HepG2 (cell line): ENCODE data around the gene TTC31. TPM values are rescaled to one million over a fixed set of nuclear protein-coding genes. Genes with fewer than 3 reads are reported as not detected.

Experiments
- GFI1 ChIP-seq: sonication (generic); formaldehyde crosslinking; IDR thresholded peaks from 2 replicates; pipeline ENCODE4 v1.5.0; 2020; ENCODE audit warnings: missing genetic modification reagents, mild to moderate bottlenecking, borderline replicate concordance
- HOXD1 ChIP-seq: sonication (generic); formaldehyde crosslinking; IDR thresholded peaks from 2 replicates; pipeline ENCODE4 v1.5.0; 2020; ENCODE audit warnings: missing genetic modification reagents
- KLF15 ChIP-seq: sonication (generic); formaldehyde crosslinking; IDR thresholded peaks from 2 replicates; pipeline ENCODE4 v1.8.1; 2023; ENCODE audit warnings: borderline replicate concordance, mild to moderate bottlenecking, inconsistent platforms, missing genetic modification reagents, mixed read lengths
- MBNL3 ChIP-seq: fragments of 250-450 bp; sonication (Bioruptor Pico); conservative IDR thresholded peaks from 2 replicates; pipeline ENCODE4 v1.8.0; 2022; ENCODE audit warnings: mild to moderate bottlenecking, inconsistent platforms
- MEF2D ChIP-seq: sonication (generic); formaldehyde crosslinking; IDR thresholded peaks from 2 replicates; pipeline ENCODE4 v1.5.1; 2020; ENCODE audit warnings: mild to moderate bottlenecking, missing genetic modification reagents
- REXO4 ChIP-seq: sonication (generic); formaldehyde crosslinking; IDR thresholded peaks from 2 replicates; pipeline ENCODE4 v1.8.0; 2022; ENCODE audit warnings: missing genetic modification reagents, mild to moderate bottlenecking, borderline replicate concordance
- ZNF546 ChIP-seq: sonication (generic); formaldehyde crosslinking; conservative IDR thresholded peaks from 2 replicates; pipeline ENCODE4 v1.8.1; 2023; ENCODE audit warnings: mild to moderate bottlenecking, missing genetic modification reagents
- polyA plus RNA-seq, 8 experiments: library from polyadenylated mRNA; depleted of rRNA in 3 of 8; stranded (reverse) in 7 of 8; unstranded in 1 of 8; fragments of >200 nt; fragmentation: Illumina TruSeq in 4 of 8; extraction: Trizol in 4 of 8; gene quantifications; 2 replicates each; pipeline versions ENCODE4 v1.2.1 to v1.2.3, GENCODE V29; 2011 to 2016; ENCODE audit warnings: low read depth in 4 of 8, missing spikeins in 1 of 8, mixed read lengths in 1 of 8; ENCODE audit not compliant: insufficient read depth in 1 of 8
- total RNA-seq, 5 experiments: library from RNA; depleted of rRNA; stranded (reverse); fragments of >200 nt; fragmentation: Illumina TruSeq; extraction: Trizol; gene quantifications; 2 replicates each; pipeline ENCODE4 v1.2.3, GENCODE V29; 2016; ENCODE audit warnings: low read depth in 1 of 5
- TF ChIP-seq, protein P1 (sequence below): sonication (generic); formaldehyde crosslinking; IDR thresholded peaks from 2 replicates; pipeline ENCODE4 v1.8.0; 2023; ENCODE audit warnings: mild to moderate bottlenecking, missing genetic modification reagents
- TF ChIP-seq, protein P2 (sequence below): sonication (generic); formaldehyde crosslinking; IDR thresholded peaks from 2 replicates; pipeline ENCODE4 v1.5.0; 2020; ENCODE audit warnings: mild to moderate bottlenecking, missing genetic modification reagents, borderline replicate concordance
- TF ChIP-seq, protein P3 (sequence below): sonication (generic); formaldehyde crosslinking; IDR thresholded peaks from 2 replicates; pipeline ENCODE4 v1.4.0; 2020; ENCODE audit warnings: mild to moderate bottlenecking, missing genetic modification reagents
- TF ChIP-seq, protein P4 (sequence below): sonication (generic); formaldehyde crosslinking; IDR thresholded peaks from 2 replicates; pipeline ENCODE4 v1.4.0; 2020; ENCODE audit warnings: missing genetic modification reagents, borderline replicate concordance
- TF ChIP-seq, protein P5 (sequence below): sonication (generic); formaldehyde crosslinking; conservative IDR thresholded peaks from 2 replicates; pipeline ENCODE4 v1.4.0; 2020; ENCODE audit warnings: missing genetic modification reagents

The TTC31 gene
- total and polyA plus RNA-seq, 2 of the 13 experiments (the other 11 are each of a cell fraction or from before 2014, with no cell fraction given): 28.3 to 39.5 TPM

DNA sequence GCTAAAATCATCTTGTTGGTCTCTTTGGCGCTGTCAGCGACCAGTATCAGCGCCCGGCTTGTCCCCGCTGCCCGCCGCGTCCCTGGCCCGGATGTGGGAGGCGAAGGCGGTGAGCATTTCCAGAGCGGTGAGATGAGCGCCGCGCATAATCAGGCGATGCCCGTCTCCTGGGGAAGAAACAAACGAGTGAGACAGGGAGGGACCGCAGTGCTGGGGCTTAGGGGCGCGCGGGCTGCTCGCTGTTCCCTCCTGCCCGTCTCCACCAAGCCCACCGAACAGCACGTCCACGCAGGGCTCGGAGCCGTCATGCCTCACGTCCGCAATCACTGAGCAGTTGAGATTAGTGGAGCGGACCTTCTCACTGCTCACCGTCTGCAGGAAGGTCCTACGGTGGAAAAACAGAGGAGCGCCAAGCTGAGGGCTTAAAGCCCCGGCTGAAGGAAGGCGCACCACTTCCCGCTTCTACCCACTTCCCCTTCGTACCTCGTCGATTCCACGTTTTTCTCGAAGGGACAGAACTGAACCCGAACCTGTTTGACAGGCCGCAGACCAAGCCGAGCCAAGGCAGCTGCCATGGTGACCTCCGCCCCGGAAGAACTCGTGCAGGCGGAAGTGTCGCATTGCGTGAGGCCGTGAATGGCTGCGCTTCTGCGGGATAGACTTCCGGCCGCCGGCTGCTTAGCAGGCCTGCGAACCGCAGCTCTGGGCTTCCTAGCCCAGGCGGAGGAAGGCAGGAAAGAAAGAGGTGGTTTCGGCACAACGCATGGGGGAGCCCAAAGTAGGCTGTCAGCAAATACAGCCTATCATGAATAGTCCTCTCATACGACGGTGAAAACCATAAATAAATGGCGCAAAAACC lies 10.6 kb upstream of the TTC31 start, which contains the start of gene MRPL53 (continued):
- TF ChIP-seq, protein P1, sequence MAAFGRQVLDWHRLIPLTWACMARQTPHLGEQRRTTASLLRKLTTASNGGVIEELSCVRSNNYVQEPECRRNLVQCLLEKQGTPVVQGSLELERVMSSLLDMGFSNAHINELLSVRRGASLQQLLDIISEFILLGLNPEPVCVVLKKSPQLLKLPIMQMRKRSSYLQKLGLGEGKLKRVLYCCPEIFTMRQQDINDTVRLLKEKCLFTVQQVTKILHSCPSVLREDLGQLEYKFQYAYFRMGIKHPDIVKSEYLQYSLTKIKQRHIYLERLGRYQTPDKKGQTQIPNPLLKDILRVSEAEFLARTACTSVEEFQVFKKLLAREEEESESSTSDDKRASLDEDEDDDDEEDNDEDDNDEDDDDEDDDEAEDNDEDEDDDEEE (CRISPR knock-in tag): peak; percentile 80; the same call in 1 of the 2 replicates
- peak; percentile 49; the same call in 1 of the 2 replicates for TF ChIP-seq KLF15 (CRISPR knock-in tag)
- TF ChIP-seq ZNF546: peak; percentile 81; the same call in 1 of the 2 replicates
- peak; percentile 97 for TF ChIP-seq REXO4 (CRISPR knock-in tag)
- TF ChIP-seq GFI1 (CRISPR knock-in tag): peak; percentile 89
- TF ChIP-seq, protein P2, sequence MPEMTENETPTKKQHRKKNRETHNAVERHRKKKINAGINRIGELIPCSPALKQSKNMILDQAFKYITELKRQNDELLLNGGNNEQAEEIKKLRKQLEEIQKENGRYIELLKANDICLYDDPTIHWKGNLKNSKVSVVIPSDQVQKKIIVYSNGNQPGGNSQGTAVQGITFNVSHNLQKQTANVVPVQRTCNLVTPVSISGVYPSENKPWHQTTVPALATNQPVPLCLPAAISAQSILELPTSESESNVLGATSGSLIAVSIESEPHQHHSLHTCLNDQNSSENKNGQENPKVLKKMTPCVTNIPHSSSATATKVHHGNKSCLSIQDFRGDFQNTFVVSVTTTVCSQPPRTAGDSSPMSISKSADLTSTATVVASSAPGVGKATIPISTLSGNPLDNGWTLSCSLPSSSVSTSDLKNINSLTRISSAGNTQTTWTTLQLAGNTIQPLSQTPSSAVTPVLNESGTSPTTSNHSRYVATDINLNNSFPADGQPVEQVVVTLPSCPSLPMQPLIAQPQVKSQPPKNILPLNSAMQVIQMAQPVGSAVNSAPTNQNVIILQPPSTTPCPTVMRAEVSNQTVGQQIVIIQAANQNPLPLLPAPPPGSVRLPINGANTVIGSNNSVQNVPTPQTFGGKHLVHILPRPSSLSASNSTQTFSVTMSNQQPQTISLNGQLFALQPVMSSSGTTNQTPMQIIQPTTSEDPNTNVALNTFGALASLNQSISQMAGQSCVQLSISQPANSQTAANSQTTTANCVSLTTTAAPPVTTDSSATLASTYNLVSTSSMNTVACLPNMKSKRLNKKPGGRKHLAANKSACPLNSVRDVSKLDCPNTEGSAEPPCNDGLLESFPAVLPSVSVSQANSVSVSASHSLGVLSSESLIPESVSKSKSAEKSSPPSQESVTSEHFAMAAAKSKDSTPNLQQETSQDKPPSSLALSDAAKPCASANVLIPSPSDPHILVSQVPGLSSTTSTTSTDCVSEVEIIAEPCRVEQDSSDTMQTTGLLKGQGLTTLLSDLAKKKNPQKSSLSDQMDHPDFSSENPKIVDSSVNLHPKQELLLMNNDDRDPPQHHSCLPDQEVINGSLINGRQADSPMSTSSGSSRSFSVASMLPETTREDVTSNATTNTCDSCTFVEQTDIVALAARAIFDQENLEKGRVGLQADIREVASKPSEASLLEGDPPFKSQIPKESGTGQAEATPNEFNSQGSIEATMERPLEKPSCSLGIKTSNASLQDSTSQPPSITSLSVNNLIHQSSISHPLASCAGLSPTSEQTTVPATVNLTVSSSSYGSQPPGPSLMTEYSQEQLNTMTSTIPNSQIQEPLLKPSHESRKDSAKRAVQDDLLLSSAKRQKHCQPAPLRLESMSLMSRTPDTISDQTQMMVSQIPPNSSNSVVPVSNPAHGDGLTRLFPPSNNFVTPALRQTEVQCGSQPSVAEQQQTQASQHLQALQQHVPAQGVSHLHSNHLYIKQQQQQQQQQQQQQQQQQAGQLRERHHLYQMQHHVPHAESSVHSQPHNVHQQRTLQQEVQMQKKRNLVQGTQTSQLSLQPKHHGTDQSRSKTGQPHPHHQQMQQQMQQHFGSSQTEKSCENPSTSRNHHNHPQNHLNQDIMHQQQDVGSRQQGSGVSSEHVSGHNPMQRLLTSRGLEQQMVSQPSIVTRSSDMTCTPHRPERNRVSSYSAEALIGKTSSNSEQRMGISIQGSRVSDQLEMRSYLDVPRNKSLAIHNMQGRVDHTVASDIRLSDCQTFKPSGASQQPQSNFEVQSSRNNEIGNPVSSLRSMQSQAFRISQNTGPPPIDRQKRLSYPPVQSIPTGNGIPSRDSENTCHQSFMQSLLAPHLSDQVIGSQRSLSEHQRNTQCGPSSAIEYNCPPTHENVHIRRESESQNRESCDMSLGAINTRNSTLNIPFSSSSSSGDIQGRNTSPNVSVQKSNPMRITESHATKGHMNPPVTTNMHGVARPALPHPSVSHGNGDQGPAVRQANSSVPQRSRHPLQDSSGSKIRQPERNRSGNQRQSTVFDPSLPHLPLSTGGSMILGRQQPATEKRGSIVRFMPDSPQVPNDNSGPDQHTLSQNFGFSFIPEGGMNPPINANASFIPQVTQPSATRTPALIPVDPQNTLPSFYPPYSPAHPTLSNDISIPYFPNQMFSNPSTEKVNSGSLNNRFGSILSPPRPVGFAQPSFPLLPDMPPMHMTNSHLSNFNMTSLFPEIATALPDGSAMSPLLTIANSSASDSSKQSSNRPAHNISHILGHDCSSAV (CRISPR knock-in tag): peak; percentile 66; the same call in 1 of the 2 replicates
- TF ChIP-seq MBNL3: no peak
- TF ChIP-seq MEF2D (CRISPR knock-in tag): peak; percentile 96
- TF ChIP-seq, protein P3, sequence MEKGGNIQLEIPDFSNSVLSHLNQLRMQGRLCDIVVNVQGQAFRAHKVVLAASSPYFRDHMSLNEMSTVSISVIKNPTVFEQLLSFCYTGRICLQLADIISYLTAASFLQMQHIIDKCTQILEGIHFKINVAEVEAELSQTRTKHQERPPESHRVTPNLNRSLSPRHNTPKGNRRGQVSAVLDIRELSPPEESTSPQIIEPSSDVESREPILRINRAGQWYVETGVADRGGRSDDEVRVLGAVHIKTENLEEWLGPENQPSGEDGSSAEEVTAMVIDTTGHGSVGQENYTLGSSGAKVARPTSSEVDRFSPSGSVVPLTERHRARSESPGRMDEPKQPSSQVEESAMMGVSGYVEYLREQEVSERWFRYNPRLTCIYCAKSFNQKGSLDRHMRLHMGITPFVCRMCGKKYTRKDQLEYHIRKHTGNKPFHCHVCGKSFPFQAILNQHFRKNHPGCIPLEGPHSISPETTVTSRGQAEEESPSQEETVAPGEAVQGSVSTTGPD: no peak
- TF ChIP-seq HOXD1: 0 out of 2 replicates have a peak, but pooled peaks have one; percentile 42
- TF ChIP-seq, protein P4, sequence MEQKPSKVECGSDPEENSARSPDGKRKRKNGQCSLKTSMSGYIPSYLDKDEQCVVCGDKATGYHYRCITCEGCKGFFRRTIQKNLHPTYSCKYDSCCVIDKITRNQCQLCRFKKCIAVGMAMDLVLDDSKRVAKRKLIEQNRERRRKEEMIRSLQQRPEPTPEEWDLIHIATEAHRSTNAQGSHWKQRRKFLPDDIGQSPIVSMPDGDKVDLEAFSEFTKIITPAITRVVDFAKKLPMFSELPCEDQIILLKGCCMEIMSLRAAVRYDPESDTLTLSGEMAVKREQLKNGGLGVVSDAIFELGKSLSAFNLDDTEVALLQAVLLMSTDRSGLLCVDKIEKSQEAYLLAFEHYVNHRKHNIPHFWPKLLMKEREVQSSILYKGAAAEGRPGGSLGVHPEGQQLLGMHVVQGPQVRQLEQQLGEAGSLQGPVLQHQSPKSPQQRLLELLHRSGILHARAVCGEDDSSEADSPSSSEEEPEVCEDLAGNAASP (CRISPR knock-in tag): peak; percentile 71; the same call in 1 of the 2 replicates
- TF ChIP-seq, protein P5, sequence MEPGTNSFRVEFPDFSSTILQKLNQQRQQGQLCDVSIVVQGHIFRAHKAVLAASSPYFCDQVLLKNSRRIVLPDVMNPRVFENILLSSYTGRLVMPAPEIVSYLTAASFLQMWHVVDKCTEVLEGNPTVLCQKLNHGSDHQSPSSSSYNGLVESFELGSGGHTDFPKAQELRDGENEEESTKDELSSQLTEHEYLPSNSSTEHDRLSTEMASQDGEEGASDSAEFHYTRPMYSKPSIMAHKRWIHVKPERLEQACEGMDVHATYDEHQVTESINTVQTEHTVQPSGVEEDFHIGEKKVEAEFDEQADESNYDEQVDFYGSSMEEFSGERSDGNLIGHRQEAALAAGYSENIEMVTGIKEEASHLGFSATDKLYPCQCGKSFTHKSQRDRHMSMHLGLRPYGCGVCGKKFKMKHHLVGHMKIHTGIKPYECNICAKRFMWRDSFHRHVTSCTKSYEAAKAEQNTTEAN (CRISPR knock-in tag): peak; percentile 73; the same call in 1 of the 2 replicates
